Measurements from ENCODE around the gene WIPF3. TPM values are rescaled to one million over a fixed set of nuclear protein-coding genes. Genes with fewer than 3 reads are reported as not detected.

Gene WIPF3
- total RNA-seq, 1 experiment from 2014 or later, result 11.6 TPM

GRCh38 chr7:29888006-29888405 is 81.7 kb downstream of the WIPF3 start:
- Histone ChIP-seq H4K20me1 (ENCODE audit: control insufficient read depth, insufficient read depth, insufficient read length) (no peaks in the 10 kb centered on the region), H3K56ac (ENCODE audit: insufficient read length, low read depth, low read length) (no peak overlapping the region), H2BK120ac (ENCODE audit: low read depth, low read length, poor library complexity, severe bottlenecking) (no peak overlapping the region), H2BK20ac (ENCODE audit: low read depth, low read length, poor library complexity, severe bottlenecking) (no peak overlapping the region), H2BK5ac (ENCODE audit: insufficient read length, low read length) (no peak overlapping the region), H3K27ac (ENCODE audit: insufficient read length, low read depth, low read length) (no peak overlapping the region), H2AFZ (ENCODE audit: low read length) (no peak overlapping the region), H3K9me3 (ENCODE audit: control insufficient read depth, low read depth, low read length) (no peaks in the 10 kb centered on the region), H4K5ac (ENCODE audit: insufficient read length, low read depth, low read length) (no peak overlapping the region), H3K79me1 (ENCODE audit: insufficient read depth, low read depth, low read length, poor library complexity, severe bottlenecking) (no peaks in the 10 kb centered on the region), H3K4me1 (ENCODE audit: insufficient read depth, low read length) (peaks cover 4% of the 10 kb centered on the region; the same call in 1 of the 2 replicates), H3K14ac (ENCODE audit: insufficient read depth, low read length) (no peak overlapping the region), H3T11ph (ENCODE audit: low read length) (no peak overlapping the region), H4K8ac (replicated peaks; ENCODE audit: insufficient read length, low read depth, low read length) (no peak overlapping the region), H3K4me2 (ENCODE audit: insufficient read depth, insufficient read length, low read length) (no peak overlapping the region), H2AK5ac (ENCODE audit: insufficient read length, low read length) (no peak overlapping the region), H3K79me2 (ENCODE audit: insufficient read depth, low read length) (no peaks in the 10 kb centered on the region), H2BK15ac (ENCODE audit: low read depth, low read length) (no peak overlapping the region), H3K4ac (ENCODE audit: low read depth, low read length) (no peak overlapping the region), H2BK12ac (ENCODE audit: insufficient read length, low read depth, low read length) (no peak overlapping the region), H3K27me3 (ENCODE audit: insufficient read depth, low read length) (no peaks in the 10 kb centered on the region), H3K23ac (ENCODE audit: insufficient read length, low read depth, low read length) (no peak overlapping the region), H4K91ac (ENCODE audit: insufficient read length, low read depth, low read length) (no peak overlapping the region), H3K9ac (ENCODE audit: extremely low read depth, insufficient read length, low read length) (no peak overlapping the region), H3K18ac (ENCODE audit: insufficient read length, low read depth, low read length) (no peak overlapping the region), H3K23me2 (ENCODE audit: insufficient read length, low read depth, low read length, poor library complexity, severe bottlenecking) (no peaks in the 10 kb centered on the region)
- no peak for TF ChIP-seq CTCF (conservative IDR thresholded peaks at IDR 0.05)
- Mint-ChIP-seq H3K36me3 (ENCODE audit: insufficient read depth in 1 of 3, low read depth in 3 of 3) (peaks cover 0 to 24% (median 19%) of the 10 kb centered on the region in 3 experiments; a peak in 5 of 7 replicates), H3K4me1 (peaks cover 16 to 19% of the 10 kb centered on the region in 2 experiments), H3K4me3 (no peak overlapping the region), H3K9me3 (no peaks in the 10 kb centered on the region), H3K27me3 (ENCODE audit: low read depth) (no peaks in the 10 kb centered on the region), H3K27ac (no peak overlapping the region; a peak in 1 of 7 replicates)
- WGBS (ENCODE audit: extremely low coverage, insufficient read length, low lambda C conversion rate), result no CpG with 5 or more reads among the region's 7 CpGs
- DNase-seq, result no peak

Data from H9 (cell line).